ENCODE data around the gene ZNF200. TPM values are rescaled to one million over a fixed set of nuclear protein-coding genes. Genes with fewer than 3 reads are reported as not detected.

The ZNF200 gene
- total and polyA plus RNA-seq, 2 of the 13 experiments (the other 11 are each of a cell fraction or from before 2014, with no cell fraction given), result 3.5 to 16.5 TPM

DNA sequence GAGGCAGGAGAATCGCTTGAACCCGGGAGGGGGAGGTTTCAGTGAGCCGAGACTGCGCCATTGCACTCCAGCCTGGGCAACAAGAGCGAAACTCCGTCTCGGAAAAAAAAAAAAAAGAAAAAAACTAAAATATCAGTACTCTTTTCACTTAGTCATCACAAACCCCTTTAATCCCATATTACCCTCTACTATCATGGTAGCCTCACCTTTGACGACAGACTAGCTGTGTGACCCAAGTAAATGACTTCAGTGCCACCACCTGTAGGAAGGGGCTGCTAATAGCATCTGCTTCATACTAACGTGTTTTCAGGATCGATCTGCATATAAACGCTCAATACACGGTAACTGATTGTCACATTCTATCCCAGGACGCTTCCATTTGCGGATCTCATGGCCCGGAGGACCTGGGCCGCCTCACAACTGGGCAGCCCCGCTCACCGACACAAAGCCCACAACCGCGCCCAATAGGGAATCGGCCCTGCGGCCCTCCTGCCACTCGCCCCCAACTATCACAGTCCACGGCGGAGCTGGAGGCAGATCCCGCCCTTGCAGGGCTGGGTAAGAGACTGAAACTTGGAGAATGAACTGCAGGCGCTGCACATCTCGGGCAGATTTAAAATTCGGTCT is 47.3 kb upstream of the ZNF200 start (continued):
- TF ChIP-seq SAP130 (CRISPR knock-in tag; IDR thresholded peaks at IDR 0.05; ENCODE audit: low read depth), result peak; percentile 48; the same call in 1 of the 2 replicates
- TF ChIP-seq ZSCAN20 (CRISPR knock-in tag; IDR thresholded peaks at IDR 0.05; ENCODE audit: borderline replicate concordance), result 0 out of 2 replicates have a peak, but pooled peaks have one; percentile 47
- TF ChIP-seq HMGXB3 (CRISPR knock-in tag; IDR thresholded peaks at IDR 0.05; ENCODE audit: borderline replicate concordance), result no peak
- TF ChIP-seq, protein P1, sequence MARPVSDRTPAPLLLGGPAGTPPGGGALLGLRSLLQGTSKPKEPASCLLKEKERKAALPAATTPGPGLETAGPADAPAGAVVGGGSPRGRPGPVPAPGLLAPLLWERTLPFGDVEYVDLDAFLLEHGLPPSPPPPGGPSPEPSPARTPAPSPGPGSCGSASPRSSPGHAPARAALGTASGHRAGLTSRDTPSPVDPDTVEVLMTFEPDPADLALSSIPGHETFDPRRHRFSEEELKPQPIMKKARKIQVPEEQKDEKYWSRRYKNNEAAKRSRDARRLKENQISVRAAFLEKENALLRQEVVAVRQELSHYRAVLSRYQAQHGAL (CRISPR knock-in tag; IDR thresholded peaks at IDR 0.05; ENCODE audit: not compliant biosample characterization), result peak; percentile 37
- TF ChIP-seq ZFX (CRISPR knock-in tag; IDR thresholded peaks at IDR 0.05; ENCODE audit: low read depth), result peak; percentile 78
- TF ChIP-seq ZBTB7B (CRISPR knock-in tag; IDR thresholded peaks at IDR 0.05), result peak; percentile 32; the same call in 1 of the 2 replicates
- TF ChIP-seq, protein P2, sequence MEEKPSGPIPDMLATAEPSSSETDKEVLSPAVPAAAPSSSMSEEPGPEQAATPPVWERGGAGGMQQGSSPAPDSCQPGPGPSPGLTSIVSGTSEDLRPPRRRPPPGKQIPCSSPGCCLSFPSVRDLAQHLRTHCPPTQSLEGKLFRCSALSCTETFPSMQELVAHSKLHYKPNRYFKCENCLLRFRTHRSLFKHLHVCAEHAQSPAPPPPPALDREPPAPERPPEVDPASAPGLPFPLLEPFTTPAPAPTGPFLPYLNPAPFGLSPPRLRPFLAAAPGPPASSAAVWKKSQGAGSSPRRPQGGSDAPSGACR (CRISPR knock-in tag; IDR thresholded peaks at IDR 0.05), result 0 out of 2 replicates have a peak, but pooled peaks have one; percentile 15
- TF ChIP-seq SIN3B (IDR thresholded peaks at IDR 0.05; ENCODE audit: low read length), result 0 out of 2 replicates have a peak, but pooled peaks have one; percentile 17
- peak; percentile 47; the same call in 1 of the 2 replicates for TF ChIP-seq PHF8 (CRISPR knock-in tag; IDR thresholded peaks at IDR 0.05)
- TF ChIP-seq, protein P3, sequence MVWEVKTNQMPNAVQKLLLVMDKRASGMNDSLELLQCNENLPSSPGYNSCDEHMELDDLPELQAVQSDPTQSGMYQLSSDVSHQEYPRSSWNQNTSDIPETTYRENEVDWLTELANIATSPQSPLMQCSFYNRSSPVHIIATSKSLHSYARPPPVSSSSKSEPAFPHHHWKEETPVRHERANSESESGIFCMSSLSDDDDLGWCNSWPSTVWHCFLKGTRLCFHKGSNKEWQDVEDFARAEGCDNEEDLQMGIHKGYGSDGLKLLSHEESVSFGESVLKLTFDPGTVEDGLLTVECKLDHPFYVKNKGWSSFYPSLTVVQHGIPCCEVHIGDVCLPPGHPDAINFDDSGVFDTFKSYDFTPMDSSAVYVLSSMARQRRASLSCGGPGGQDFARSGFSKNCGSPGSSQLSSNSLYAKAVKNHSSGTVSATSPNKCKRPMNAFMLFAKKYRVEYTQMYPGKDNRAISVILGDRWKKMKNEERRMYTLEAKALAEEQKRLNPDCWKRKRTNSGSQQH (CRISPR knock-in tag; IDR thresholded peaks at IDR 0.05; ENCODE audit: low read depth), result 0 out of 2 replicates have a peak, but pooled peaks have one; percentile 13
- TF ChIP-seq ZNF564 (CRISPR knock-in tag; IDR thresholded peaks at IDR 0.05), result peak; percentile 49
- peak; percentile 14; the same call in 1 of the 2 replicates for TF ChIP-seq SMAD3 (CRISPR knock-in tag; IDR thresholded peaks at IDR 0.05)
- TF ChIP-seq ZNF230 (CRISPR knock-in tag; IDR thresholded peaks at IDR 0.05), result peak; percentile 22; the same call in 1 of the 2 replicates
- no peak for TF ChIP-seq ZFYVE20 (CRISPR knock-in tag; IDR thresholded peaks at IDR 0.05; ENCODE audit: borderline replicate concordance, low read depth)
- 0 out of 2 replicates have a peak, but pooled peaks have one; percentile 17 for TF ChIP-seq HNRNPL (IDR thresholded peaks at IDR 0.05; ENCODE audit: low read depth, low read length)
- 0 out of 2 replicates have a peak, but pooled peaks have one; percentile 17 for TF ChIP-seq HNF4A (CRISPR knock-in tag; IDR thresholded peaks at IDR 0.05)
- 0 out of 2 replicates have a peak, but pooled peaks have one; percentile 29 for TF ChIP-seq BRCA1 (CRISPR knock-in tag; IDR thresholded peaks at IDR 0.05)
- TF ChIP-seq, protein P4, sequence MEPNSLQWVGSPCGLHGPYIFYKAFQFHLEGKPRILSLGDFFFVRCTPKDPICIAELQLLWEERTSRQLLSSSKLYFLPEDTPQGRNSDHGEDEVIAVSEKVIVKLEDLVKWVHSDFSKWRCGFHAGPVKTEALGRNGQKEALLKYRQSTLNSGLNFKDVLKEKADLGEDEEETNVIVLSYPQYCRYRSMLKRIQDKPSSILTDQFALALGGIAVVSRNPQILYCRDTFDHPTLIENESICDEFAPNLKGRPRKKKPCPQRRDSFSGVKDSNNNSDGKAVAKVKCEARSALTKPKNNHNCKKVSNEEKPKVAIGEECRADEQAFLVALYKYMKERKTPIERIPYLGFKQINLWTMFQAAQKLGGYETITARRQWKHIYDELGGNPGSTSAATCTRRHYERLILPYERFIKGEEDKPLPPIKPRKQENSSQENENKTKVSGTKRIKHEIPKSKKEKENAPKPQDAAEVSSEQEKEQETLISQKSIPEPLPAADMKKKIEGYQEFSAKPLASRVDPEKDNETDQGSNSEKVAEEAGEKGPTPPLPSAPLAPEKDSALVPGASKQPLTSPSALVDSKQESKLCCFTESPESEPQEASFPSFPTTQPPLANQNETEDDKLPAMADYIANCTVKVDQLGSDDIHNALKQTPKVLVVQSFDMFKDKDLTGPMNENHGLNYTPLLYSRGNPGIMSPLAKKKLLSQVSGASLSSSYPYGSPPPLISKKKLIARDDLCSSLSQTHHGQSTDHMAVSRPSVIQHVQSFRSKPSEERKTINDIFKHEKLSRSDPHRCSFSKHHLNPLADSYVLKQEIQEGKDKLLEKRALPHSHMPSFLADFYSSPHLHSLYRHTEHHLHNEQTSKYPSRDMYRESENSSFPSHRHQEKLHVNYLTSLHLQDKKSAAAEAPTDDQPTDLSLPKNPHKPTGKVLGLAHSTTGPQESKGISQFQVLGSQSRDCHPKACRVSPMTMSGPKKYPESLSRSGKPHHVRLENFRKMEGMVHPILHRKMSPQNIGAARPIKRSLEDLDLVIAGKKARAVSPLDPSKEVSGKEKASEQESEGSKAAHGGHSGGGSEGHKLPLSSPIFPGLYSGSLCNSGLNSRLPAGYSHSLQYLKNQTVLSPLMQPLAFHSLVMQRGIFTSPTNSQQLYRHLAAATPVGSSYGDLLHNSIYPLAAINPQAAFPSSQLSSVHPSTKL (CRISPR knock-in tag; IDR thresholded peaks at IDR 0.05), result 0 out of 2 replicates have a peak, but pooled peaks have one; percentile 11

Measured in HepG2 (cell line).